Subcutaneous abdominal adipose tissue (tissue), 5 donors: ENCODE data around the gene AGFG2.

Source experiments
- H3K27ac ChIP-seq: one replicate; pipeline ENCODE4 v1.7.0; 2013; ENCODE audit warnings: low read depth, mild to moderate bottlenecking, inconsistent platforms, low read length, moderate library complexity
- H3K27me3 ChIP-seq, 5 donors: one replicate each; pipeline ENCODE4 v1.7.0; 2013; ENCODE audit warnings: low read length in 5 of 5, inconsistent platforms in 1 of 5; ENCODE audit not compliant: control insufficient read depth in 5 of 5, insufficient read depth in 4 of 5
- H3K36me3 ChIP-seq, 5 donors: one replicate each; pipeline ENCODE4 v1.7.0; 2013; ENCODE audit warnings: low read length in 5 of 5; ENCODE audit not compliant: control insufficient read depth in 5 of 5, insufficient read depth in 5 of 5
- H3K4me1 ChIP-seq, 5 donors: one replicate each; pipeline ENCODE4 v1.7.0; 2013; ENCODE audit warnings: low read length in 5 of 5, mild to moderate bottlenecking in 3 of 5, moderate library complexity in 1 of 5; ENCODE audit not compliant: control insufficient read depth in 5 of 5, insufficient read depth in 5 of 5
- H3K4me3 ChIP-seq, 5 donors: one replicate each; pipeline ENCODE4 v1.7.0; 2013; ENCODE audit warnings: low read length in 5 of 5, low read depth in 1 of 5
- H3K9ac ChIP-seq, 5 donors: one replicate each; pipeline ENCODE4 v1.7.0; 2013; ENCODE audit warnings: low read length in 5 of 5, mild to moderate bottlenecking in 4 of 5, moderate library complexity in 3 of 5
- H3K9me3 ChIP-seq, 5 donors: one replicate each; pipeline ENCODE4 v1.7.0; 2013; ENCODE audit warnings: low read length in 5 of 5; ENCODE audit not compliant: control insufficient read depth in 5 of 5
- donor health status: healthy.
- donor health status: healthy.
- donor health status: healthy.
- donor health status: healthy.
- donor health status: healthy.

The AGFG2 gene

DNA sequence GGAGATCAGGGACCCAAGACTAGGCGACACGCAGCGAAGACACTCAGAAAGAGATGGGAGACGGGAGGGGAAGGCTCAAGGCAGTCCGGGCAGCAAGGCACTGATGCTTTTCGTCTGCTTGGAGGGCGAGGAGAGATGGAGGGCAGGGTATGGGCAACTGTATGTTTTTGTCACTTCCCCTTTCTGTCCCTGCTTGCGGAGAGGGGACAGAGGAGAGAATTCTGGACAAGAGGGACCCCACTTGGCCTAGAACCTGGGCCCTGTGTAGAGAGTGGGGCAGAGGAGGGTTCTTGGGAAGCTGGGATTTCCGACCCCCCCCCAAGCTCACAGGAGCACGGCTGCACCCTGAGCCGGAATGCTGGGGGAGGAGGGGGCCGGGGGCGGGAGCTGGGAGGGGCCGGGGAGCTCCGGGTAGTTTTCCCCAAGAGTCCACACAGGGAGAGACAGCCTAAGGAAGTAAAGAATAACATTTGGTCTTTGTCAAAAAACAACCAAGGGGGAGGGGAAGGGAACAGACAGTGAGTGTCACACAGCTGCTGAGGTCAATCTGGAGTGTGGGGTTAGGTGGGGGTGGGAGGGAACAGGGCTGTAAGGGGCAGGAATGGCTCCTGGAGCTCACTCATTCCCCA, 45.2 kb downstream of the AGFG2 start:
- peaks cover 0 to 37% (median 31%) of the 10 kb centered on the region in 5 donors for H3K36me3 ChIP-seq
- peaks cover 14 to 45% (median 44%) of the 10 kb centered on the region in 5 donors for H3K4me1 ChIP-seq
- H3K4me3 ChIP-seq: peak overlapping the region; percentile 85 to 97 (median 96)
- H3K27ac ChIP-seq: peak overlapping the region; percentile 50
- H3K9ac ChIP-seq: peak overlapping the region in 3 of 5 donors; percentile 56 to 91 (median 87)
- no peaks in the 10 kb centered on the region for H3K27me3 ChIP-seq
- no peaks in the 10 kb centered on the region for H3K9me3 ChIP-seq

DNA sequence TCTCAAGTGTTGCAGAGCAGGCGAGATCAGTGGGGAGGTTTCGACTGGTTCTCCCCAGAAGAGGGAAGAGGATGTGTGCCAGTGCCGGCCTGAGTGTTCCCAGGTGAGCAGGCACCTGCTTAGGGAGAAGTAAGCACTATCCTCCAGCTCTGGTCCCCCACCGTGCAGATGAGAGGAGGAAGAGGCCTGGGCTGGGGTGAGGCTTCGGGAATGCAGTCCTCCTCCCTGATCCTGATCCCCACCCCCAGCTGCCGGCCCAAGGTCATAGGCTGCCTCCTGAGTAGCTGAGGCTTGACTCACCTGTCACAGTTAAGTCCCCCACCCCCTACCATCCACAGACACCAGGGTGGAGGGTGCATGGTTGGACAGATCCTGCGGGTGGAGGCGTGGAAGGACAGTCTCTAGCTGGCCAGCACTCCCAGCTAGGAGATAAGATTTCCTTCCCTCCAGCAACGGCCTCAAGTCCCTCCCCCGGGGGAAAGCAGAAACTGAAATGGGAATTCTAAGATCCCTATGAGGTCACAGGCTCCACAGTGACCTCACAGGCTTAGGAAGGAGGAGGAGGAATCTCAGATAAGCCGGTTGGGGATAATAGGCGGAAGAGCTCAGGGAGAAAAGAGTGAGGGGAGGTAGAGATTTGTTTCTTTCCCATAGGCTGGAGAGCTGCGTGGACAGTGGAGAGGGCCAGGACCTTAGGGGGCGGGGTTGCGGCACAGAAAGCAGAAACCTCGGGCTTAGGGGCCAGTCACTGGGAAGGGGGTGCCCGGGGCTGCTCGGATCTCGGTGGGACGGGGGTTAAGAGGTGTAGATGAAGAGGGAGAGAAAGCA, 45.9 kb downstream of the AGFG2 start:
- peaks cover 14 to 50% (median 44%) of the 10 kb centered on the region in 5 donors for H3K4me1 ChIP-seq

GRCh38 chr7:100585511-100586265, 46.7 kb downstream of the AGFG2 start, which contains the start of gene LRCH4:
LRCH4 (minus strand) TSS chr7:100586129; CDS start chr7:100586100, 29 bp downstream.
- Histone ChIP-seq H3K27ac (peak within 1 kb of the TSS; percentile 72), H3K36me3 (peaks cover 0 to 24% (median 18%) of the 10 kb centered on the region in 5 donors), H3K4me1 (peaks cover 14 to 58% (median 44%) of the 10 kb centered on the region in 5 donors), H3K9ac (peak within 1 kb of the TSS; percentile 66 to 91 (median 82)), H3K9me3 (no peaks in the 10 kb centered on the region), H3K27me3 (peaks cover 0 to 11% (median 2%) of the 10 kb centered on the region in 5 donors), H3K4me3 (peak within 1 kb of the TSS; percentile 85 to 97 (median 96))

More for the DNA sequence above, 45.9 kb downstream of the AGFG2 start:
- Histone ChIP-seq H3K4me3 (peak overlapping the region; percentile 85 to 97 (median 96)), H3K9me3 (no peaks in the 10 kb centered on the region), H3K36me3 (peaks cover 0 to 31% (median 26%) of the 10 kb centered on the region in 5 donors), H3K27ac (peak overlapping the region; percentile 50), H3K27me3 (peaks cover 0 to 3% (median 0%) of the 10 kb centered on the region in 5 donors), H3K9ac (peak overlapping the region; percentile 48 to 91 (median 82))

GRCh38 chr7:100586266-100587025, 47.4 kb downstream of the AGFG2 start, which contains the start of gene FBXO24:
FBXO24 (plus strand) TSS chr7:100586328; CDS start chr7:100586626, 298 bp downstream.
- Histone ChIP-seq H3K27ac (peak within 1 kb of the TSS; percentile 72), H3K9me3 (no peaks in the 10 kb centered on the region), H3K36me3 (peaks cover 0 to 16% (median 10%) of the 10 kb centered on the region in 5 donors), H3K4me3 (peak within 1 kb of the TSS; percentile 85 to 97 (median 96)), H3K9ac (peak within 1 kb of the TSS; percentile 66 to 91 (median 82)), H3K27me3 (peaks cover 0 to 15% (median 2%) of the 10 kb centered on the region in 5 donors), H3K4me1 (peaks cover 14 to 59% (median 44%) of the 10 kb centered on the region in 5 donors)

- H3K27ac ChIP-seq: no peak overlapping the region
- no peaks in the 10 kb centered on the region for H3K9me3 ChIP-seq
- H3K4me1 ChIP-seq: peaks cover 12 to 42% (median 30%) of the 10 kb centered on the region in 5 donors
- peaks cover 0 to 17% (median 5%) of the 10 kb centered on the region in 5 donors for H3K27me3 ChIP-seq
- H3K9ac ChIP-seq: peak overlapping the region in 1 of 5 donors; percentile 63
- H3K4me3 ChIP-seq: no peak overlapping the region
- no peaks in the 10 kb centered on the region for H3K36me3 ChIP-seq
Observed at GRCh38 chr7:100588438-100588837, 49.4 kb downstream of the AGFG2 start.

- Histone ChIP-seq H3K36me3 (no peaks in the 10 kb centered on the region), H3K9me3 (no peaks in the 10 kb centered on the region), H3K9ac (peak overlapping the region in 1 of 5 donors; percentile 43), H3K27ac (no peak overlapping the region), H3K4me3 (peak overlapping the region in 1 of 5 donors; percentile 16), H3K4me1 (peaks cover 8 to 35% (median 22%) of the 10 kb centered on the region in 5 donors), H3K27me3 (peaks cover 0 to 20% (median 5%) of the 10 kb centered on the region in 5 donors)
Observed at GRCh38 chr7:100589341-100589947, 50.4 kb downstream of the AGFG2 start.

GRCh38 chr7:100590077-100590737, 51.2 kb downstream of the AGFG2 start:
- peak overlapping the region in 2 of 5 donors; percentile 14 to 25 for H3K9ac ChIP-seq
- H3K27ac ChIP-seq: no peak overlapping the region
- H3K36me3 ChIP-seq: no peaks in the 10 kb centered on the region
- peaks cover 0 to 20% (median 5%) of the 10 kb centered on the region in 5 donors for H3K27me3 ChIP-seq
- peak overlapping the region in 4 of 5 donors; percentile 3 to 16 (median 8) for H3K4me3 ChIP-seq
- H3K9me3 ChIP-seq: no peaks in the 10 kb centered on the region
- H3K4me1 ChIP-seq: peaks cover 4 to 27% (median 14%) of the 10 kb centered on the region in 5 donors

DNA sequence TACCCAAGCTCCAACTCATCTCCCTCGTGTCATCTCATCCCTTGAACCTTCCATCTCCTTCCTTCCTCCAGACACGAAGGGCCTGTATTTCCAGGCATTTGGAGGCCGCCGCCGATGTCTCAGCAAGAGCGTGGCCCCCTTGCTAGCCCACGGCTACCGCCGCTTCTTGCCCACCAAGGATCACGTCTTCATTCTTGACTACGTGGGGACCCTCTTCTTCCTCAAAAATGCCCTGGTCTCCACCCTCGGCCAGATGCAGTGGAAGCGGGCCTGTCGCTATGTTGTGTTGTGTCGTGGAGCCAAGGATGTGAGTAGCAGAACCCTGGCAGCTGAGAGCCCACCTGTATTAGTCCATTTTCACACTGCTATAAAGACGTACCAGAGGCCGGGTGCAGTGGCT, 52.6 kb downstream of the AGFG2 start:
- Histone ChIP-seq H3K27ac (no peak overlapping the region), H3K36me3 (no peaks in the 10 kb centered on the region), H3K9me3 (no peaks in the 10 kb centered on the region), H3K27me3 (peaks cover 0 to 20% (median 5%) of the 10 kb centered on the region in 5 donors), H3K4me3 (no peak overlapping the region), H3K9ac (no peak overlapping the region), H3K4me1 (peaks cover 4 to 21% (median 9%) of the 10 kb centered on the region in 5 donors)
